Upper lobe of left lung (tissue), 4 donors: ENCODE data around the gene DCP1B.

Source experiments
- POLR2A ChIP-seq, 4 donors: fragments of 450-650 bp; IDR thresholded peaks; one replicate each; pipeline ENCODE4 v1.5.1; 2016 to 2017; ENCODE audit warnings: antibody characterized with exemption in 4 of 4, mild to moderate bottlenecking in 2 of 4
- TF ChIP-seq, protein P1 (sequence below), 6 experiments: fragments of 450-650 bp in 4 of 6; fragments of 200-600 bp in 2 of 6; sonication (generic) in 2 of 6; IDR thresholded peaks; one replicate each; pipeline ENCODE4 v1.5.1; 2016 to 2019; ENCODE audit warnings: antibody characterized with exemption in 6 of 6

DNA sequence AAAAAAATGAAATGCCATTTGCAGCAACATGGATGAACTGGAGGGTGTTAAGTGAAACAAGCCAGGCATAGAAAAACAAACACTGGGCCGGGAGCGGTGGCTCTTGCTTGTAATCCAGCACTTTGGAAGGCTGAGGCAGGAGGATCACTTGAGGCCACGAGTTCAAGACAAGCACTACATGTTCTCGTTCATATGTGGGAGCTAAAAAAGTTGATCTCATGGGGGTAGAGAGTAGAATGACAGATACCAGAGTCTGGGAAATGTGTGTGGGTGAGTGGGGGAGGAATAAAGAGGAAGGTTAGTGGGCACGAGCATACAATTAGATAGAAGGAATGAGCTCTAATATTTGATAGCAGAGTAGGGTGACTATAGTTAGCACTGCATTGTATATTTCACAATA, 107.3 kb downstream of the DCP1B start:
- TF ChIP-seq, protein P1, sequence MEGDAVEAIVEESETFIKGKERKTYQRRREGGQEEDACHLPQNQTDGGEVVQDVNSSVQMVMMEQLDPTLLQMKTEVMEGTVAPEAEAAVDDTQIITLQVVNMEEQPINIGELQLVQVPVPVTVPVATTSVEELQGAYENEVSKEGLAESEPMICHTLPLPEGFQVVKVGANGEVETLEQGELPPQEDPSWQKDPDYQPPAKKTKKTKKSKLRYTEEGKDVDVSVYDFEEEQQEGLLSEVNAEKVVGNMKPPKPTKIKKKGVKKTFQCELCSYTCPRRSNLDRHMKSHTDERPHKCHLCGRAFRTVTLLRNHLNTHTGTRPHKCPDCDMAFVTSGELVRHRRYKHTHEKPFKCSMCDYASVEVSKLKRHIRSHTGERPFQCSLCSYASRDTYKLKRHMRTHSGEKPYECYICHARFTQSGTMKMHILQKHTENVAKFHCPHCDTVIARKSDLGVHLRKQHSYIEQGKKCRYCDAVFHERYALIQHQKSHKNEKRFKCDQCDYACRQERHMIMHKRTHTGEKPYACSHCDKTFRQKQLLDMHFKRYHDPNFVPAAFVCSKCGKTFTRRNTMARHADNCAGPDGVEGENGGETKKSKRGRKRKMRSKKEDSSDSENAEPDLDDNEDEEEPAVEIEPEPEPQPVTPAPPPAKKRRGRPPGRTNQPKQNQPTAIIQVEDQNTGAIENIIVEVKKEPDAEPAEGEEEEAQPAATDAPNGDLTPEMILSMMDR (IDR thresholded peaks at IDR 0.05), result no peak
- no peak for TF ChIP-seq POLR2A (IDR thresholded peaks at IDR 0.05)
